CMK (cell line): ENCODE results near the gene PKN2.
"Not testable (repeated sequence)": the region's sequence is repeated elsewhere in the genome, so short reads cannot be mapped to it uniquely, and the experiment has no call there.

Source experiments
- DNase-seq: peaks from one replicate; pipeline ENCODE4 v3.0.0-alpha.2; 2010; ENCODE audit warnings: low read depth

PKN2 gene

GRCh38 chr1:88680471-88680870 lies 3.6 kb upstream of the PKN2 start:
- DNase-seq, result no peak

GRCh38 chr1:88680911-88681622 lies 3.0 kb upstream of the PKN2 start:
- DNase-seq, result no peak

GRCh38 chr1:88684482-88685258 lies 597 bp downstream of the PKN2 start:
- peak; percentile 62 for DNase-seq

GRCh38 chr1:88685259-88685620 lies 1.2 kb downstream of the PKN2 start:
- DNase-seq, result no peak

- no peak for DNase-seq
These were observed 7.5 kb downstream of the PKN2 start for GRCh38 chr1:88691540-88691939.

- DNase-seq, result no peak
These were observed 11.7 kb downstream of the PKN2 start for GRCh38 chr1:88695781-88696180.

- DNase-seq, result no peak
These were observed 13.4 kb downstream of the PKN2 start for GRCh38 chr1:88697503-88697902.

GRCh38 chr1:88698140-88698539 lies 14.1 kb downstream of the PKN2 start:
- DNase-seq, result no peak

- no peak for DNase-seq
These were observed 14.7 kb downstream of the PKN2 start for GRCh38 chr1:88698764-88699163.

GRCh38 chr1:88700425-88701013 lies 16.4 kb downstream of the PKN2 start:
- DNase-seq, result no peak

GRCh38 chr1:88701275-88701674 lies 17.2 kb downstream of the PKN2 start:
- no peak for DNase-seq

GRCh38 chr1:88701793-88702192 lies 17.7 kb downstream of the PKN2 start:
- not testable (repeated sequence) for DNase-seq

- DNase-seq, result no peak
These were observed 23.9 kb downstream of the PKN2 start for GRCh38 chr1:88708011-88708410.

GRCh38 chr1:88712907-88713306 lies 28.8 kb downstream of the PKN2 start:
- DNase-seq, result not testable (repeated sequence)

- not testable (repeated sequence) for DNase-seq
These were observed 32.5 kb downstream of the PKN2 start for GRCh38 chr1:88716571-88716970.

- DNase-seq, result no peak
These were observed 38.4 kb downstream of the PKN2 start for GRCh38 chr1:88722492-88722891.

- DNase-seq, result no peak
These were observed 42.6 kb downstream of the PKN2 start for GRCh38 chr1:88726697-88727096.

GRCh38 chr1:88727205-88727604 lies 43.1 kb downstream of the PKN2 start:
- no peak for DNase-seq

GRCh38 chr1:88729297-88729696 lies 45.2 kb downstream of the PKN2 start:
- no peak for DNase-seq

- DNase-seq, result no peak
These were observed 46.1 kb downstream of the PKN2 start for GRCh38 chr1:88730132-88730675.

GRCh38 chr1:88730995-88731394 lies 46.9 kb downstream of the PKN2 start:
- DNase-seq, result no peak

GRCh38 chr1:88731475-88732269 lies 47.6 kb downstream of the PKN2 start:
- DNase-seq, result no peak
